HG02571 (cell line): ENCODE results near the gene INSC.
"Not testable (repeated sequence)": the region's sequence is repeated elsewhere in the genome, so short reads cannot be mapped to it uniquely, and the experiment has no call there.

Source experiments
- ATAC-seq: cut with Tn5 transposase; IDR thresholded peaks from one replicate; pipeline ENCODE4 v1.9.1; 2021; ENCODE audit warnings: mild to moderate bottlenecking, moderate library complexity; ENCODE audit not compliant: unreplicated experiment

Gene INSC, protein sequence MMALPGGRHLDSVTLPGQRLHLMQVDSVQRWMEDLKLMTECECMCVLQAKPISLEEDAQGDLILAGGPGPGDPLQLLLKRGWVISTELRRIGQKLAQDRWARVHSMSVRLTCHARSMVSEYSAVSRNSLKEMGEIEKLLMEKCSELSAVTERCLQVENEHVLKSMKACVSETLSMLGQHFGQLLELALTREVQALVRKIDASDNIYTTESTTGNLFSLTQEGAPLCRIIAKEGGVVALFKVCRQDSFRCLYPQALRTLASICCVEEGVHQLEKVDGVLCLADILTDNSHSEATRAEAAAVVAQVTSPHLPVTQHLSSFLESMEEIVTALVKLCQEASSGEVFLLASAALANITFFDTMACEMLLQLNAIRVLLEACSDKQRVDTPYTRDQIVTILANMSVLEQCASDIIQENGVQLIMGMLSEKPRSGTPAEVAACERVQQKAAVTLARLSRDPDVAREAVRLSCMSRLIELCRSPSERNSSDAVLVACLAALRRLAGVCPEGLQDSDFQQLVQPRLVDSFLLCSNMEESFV

DNA sequence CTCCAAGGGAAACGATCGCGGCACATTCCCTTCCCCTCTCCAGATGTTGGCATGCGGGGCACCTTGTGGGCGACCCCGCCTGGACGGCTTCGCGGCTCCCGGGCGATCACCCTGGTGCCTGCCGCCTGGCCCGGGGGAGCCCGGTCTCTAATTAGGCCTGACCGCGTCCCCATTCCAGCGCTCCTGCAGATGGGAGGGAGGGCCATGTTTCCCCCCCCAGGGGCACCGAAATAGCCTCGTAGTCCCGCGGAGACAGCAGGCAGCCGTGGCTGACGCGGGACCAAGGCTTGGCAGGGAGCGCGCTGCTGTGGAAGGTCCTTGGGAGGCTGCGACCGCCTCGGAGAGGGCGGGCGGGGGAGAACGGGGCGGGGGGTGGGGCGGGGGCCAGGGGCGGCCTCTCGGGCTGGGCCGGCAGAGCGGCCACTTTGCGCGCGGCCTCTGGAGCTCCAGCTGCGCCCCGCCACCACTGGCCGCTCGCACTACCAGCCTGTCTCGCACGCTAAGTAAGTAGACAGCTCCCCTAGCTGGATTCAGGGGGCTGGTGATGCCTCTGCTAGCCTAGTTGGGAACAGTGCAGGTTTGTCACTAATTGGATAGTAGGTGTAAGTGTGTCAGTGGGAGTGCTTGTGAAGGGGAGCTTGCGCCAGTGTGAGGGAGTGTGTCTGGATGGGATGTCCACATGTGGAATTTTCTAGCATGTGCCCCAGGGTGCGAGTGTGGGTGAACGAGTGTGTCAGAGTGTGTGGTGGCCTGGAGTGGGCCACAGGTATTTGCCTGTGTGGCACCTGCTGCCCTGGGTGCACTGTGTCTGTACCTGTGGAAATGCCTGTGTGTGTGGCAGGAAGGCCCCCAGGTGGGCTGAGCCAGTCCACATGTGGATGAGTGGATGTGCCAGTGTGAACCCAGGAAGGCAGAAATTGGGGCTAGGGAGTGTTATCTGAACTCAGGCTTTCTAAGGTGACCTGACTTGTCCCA lies at the start of gene INSC:
INSC (plus strand) TSS at position 423 of the 975 bp plus-strand sequence. CDS start 34,252 bp downstream, outside the sequence.
- no peak for ATAC-seq

DNA sequence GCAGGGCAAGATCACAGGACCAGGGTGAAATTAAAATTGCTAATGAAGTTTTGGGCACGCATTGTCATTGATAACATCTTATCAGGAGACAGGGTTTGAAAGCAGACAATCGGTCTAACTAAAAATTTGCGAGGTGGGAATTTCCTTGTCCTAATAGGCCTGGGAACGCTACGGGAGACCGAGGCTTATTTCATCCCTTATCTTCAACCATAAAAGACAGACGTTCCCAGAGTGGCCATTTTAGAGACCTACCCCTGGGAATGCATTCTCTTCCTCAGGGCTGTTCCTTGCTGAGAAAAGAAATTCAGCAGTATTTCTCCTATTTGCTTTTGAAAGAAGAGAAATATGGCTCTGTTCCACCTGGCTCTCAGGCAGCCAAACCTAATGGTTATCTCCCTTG lies 45.0 kb upstream of the INSC start:
- not testable (repeated sequence) for ATAC-seq

DNA sequence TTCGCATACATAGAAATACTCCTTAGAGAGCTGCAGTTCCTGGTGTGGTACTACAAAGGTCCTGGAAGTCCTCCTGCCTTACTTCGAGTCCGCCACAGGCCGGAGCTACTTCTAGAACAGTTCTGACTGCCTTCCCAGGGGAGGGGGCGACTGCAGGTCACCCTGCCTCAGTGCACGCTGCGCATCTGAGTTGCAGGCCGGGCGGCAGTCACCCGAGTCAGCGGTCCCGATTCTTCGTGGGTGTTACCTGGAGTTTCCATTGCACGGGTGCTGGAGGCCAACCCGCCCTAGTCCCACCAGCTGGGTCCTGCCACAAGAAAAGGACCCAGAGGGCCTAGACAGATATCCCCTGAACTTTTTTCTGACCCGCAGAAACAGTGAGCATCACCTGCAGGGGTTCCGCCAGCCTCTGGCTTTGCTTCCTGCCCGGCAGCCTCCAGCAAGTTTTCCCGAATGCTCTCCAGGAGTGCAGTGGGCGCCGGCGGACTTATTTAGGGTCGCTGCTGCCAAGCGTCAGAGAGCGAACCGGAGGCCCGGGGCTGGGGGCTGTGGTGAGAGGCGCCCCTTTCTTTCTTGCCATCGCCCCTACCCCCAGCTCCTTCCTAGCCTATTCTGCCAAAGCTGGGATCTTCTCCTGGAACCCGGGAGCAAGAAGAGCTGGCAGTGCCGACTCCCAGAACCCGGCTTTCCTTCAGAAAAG lies 43.0 kb upstream of the INSC start:
- no peak for ATAC-seq

DNA sequence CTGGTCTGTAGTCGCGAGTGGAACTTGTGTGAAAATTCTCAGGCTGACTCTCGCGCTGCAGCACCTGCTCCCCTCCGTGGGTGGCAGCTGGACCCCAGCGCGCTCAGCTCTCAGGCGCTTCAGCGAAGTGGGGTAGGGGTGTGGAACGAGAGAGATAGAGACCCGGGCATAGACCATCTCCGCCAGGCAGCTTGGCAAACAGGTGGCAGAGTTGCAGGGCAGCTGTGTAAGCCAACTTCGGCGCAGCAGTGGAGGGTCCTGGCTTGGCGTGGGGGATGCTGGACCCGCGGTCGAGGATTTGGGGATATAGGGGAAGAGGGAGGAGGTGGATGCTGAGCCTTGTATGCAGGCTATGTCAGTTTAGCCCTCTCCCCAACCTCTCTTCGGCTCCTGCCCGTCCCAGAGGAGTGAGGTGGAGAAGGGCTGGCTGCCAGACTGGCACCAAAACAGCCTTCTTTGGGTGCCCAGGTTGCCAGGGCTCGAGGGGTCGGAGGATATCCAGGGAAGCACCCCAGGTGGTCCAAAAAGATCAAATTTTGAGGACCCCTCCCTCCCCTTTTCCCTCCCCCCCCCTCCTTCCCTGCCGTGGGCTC lies 42.1 kb upstream of the INSC start:
- ATAC-seq, result no peak

DNA sequence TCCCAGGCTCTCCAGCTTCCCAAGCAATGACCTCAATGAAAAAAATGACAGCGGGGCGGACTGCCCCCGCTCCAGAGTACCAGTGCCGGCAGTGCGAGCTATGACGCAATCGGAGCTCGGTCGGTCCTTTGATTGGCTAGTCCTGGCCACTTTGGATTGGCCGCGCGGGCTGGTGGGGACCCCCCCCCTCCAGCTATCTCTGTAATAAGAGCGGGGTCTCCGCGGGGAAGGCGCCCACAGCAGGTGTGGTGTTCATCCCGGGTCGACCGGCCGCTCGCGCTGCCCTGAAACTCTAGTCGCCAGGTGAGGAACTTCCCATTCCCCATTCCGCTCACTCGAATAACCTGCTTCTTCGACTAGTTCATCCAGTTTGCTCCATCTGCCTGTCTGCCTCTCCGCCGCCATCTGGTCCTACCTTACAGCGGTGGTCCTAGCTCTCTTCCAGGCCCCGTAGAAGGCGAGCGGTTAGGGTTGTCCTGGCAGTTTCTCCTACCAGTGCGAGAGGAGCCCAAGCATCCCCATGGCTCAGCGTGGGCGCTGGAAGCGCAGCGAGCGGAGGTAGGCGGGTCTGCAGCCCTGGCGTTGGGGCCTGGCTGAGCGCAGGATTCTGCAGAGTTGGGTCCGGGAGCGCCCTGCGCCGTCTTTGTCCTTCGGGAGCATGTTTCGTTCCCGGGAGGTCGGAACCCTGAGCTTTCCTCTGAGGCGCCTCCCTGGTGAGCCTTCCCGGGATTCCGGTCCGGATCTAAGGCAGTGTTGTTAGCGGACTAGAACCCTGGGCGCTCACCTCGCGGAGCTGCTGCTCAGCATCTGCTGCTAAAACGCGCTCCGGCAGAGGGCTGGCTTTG lies 41.1 kb upstream of the INSC start, which contains the start of gene CALCB:
CALCB (plus strand) TSS at position 233 of the 845 bp plus-strand sequence. CDS start 1,126 bp downstream, outside the sequence.
- ATAC-seq, result no peak

DNA sequence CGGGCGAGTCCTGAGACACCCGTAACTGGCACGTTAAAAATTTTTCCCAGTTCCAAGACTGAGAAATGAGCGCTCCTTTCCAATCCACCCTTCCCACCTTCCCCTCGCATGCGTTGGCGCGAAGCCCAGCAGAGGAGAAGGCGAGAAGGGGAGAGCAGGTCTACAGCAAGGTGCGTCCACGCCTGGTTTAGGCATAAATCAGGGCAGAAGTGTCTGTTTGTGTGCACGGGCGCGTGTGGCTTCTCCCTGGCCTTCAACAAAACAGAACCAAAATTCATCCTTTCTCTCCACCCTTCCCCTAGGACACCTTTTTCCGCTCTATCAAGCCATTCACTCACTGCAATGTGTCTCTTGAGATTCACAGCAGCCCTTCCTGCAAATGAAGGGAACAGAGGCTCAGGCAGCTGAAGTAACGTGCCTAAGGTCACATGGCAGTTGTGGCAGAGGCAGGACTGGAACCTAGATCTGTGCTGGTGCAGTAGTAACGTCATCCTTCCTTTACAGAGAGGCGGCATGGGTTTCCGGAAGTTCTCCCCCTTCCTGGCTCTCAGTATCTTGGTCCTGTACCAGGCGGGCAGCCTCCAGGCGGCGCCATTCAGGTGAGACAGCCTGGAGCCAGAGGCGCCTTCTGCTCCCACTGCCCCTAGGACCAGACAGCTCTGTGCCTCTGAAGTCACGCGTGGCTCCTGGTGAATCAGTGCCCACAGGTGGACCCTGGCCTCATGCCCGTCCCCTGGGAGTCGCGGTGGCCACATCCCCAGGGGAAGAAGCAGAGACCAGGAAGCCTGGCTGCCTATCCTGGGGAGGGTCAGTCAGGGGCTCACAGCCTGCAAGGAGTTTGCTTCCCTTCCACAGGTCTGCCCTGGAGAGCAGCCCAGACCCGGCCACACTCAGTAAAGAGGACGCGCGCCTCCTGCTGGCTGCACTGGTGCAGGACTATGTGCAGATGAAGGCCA lies 40.2 kb upstream of the INSC start:
- peak; percentile 96 for ATAC-seq

DNA sequence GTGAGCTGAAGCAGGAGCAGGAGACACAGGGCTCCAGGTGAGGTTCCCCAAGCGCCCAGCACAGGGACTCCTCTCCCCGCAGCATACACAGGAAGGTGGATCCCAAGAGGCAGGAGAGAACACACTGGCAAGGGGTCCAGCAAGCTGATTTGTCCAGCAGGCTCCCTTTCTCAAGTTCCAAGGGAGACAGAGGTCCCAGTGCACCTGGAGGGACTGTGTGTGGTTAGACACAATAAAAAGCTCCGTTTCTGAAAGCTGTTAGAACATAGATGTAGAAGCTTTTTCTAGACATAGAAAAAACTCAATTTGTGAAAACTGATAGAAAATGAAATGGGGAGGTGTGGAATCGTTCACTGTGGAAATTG lies 39.6 kb upstream of the INSC start:
- no peak for ATAC-seq

DNA sequence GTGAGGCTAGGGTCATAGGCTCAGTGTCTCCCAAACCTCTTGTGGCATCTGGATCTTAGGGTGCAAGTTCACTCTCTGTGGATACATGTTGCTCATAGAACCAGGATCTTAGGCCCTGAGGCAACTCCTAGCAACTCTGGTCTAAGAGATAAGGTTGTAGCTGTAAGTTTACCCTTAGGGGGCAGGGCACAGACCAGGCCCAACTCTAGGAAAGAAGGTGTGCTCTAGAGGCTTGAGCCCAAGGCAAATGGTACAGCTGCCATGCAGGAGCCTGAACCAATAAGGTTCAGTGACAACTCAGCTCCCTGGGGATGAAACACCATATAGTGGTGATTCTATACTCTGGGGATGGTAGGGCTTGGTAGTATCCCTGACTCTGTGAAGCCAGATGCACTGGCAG lies 23.5 kb upstream of the INSC start:
- ATAC-seq, result no peak

DNA sequence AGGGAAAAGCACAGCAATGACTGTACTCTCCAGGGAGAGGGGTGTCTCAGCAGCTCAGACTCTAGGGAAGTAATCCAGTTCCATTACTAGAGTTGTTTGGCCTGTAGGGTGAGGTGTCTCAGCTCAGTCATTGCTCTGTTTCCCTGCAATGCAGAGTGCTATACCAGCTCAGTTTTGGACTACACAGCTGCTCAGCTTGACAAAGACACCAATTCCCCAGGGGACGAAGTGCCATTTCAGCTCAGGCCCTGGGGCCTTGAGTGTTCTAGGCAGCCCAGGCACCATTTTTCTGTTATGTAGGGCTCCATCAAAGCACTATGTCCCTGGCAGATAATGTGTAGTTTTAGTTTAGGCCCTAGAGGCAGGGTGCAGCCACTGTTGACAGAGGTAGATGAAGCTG lies 23.1 kb upstream of the INSC start:
- ATAC-seq, result no peak

DNA sequence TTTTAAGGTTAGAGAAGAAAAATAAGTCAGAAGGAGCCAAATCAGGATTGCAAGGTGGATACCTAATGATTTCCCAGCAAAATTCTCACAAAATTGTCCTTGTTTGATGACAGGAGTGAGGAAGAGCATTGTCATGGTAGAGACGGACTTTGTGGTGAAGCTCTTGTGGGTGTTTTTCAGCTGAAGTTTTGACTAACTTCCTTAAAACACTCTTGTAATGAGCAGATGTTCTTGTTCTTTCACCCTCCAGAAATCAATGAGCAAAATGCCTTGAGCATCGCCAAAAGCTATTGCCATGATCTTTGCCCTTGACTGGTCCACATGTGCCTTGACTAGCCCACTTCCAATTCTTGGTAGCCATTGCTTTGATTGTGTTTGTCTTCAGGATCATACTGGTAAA lies 21.3 kb upstream of the INSC start:
- ATAC-seq, result no peak

DNA sequence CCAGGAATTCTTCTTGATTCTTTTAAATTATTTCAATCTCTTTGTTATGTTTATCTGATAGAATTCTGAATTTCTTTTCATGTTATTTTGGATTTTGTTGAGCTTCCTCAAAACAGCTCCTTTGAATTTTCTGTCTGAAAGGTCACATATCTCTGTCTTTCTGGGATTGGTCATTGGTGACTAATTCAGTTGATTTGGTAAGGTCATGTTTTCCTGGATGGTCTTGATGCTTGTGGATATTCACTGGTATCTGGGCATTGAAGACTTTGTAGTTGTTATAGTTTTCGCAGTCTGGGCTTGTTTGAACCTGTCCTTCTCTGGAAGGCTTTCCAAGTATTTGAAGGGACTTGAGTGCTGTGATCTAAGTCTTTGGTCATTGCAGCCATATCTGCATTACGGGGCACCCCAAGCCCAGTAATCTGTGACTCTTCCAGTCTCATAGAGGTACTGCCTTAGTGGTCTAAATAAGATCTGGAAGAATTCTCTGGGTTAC lies 18.9 kb upstream of the INSC start:
- ATAC-seq, result no peak

DNA sequence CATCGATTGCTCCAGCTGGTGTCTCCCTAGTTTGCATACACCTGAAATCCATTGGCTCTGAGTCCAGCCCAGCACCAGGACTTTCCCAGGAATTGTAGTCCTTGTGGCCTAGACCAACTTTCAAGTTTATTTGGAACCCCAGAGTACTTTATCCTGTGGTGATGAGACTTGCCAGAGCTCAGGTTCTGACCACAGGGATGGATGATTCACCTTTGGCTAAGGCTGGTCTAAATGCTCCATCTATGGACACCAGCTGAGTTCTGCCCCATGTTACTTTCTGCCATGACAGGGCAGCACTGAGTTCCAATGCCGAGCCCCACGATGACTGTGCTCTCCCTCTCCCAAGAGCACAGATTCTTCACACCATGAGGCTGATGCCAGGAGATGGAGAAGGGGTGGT lies 17.3 kb upstream of the INSC start:
- ATAC-seq, result no peak

DNA sequence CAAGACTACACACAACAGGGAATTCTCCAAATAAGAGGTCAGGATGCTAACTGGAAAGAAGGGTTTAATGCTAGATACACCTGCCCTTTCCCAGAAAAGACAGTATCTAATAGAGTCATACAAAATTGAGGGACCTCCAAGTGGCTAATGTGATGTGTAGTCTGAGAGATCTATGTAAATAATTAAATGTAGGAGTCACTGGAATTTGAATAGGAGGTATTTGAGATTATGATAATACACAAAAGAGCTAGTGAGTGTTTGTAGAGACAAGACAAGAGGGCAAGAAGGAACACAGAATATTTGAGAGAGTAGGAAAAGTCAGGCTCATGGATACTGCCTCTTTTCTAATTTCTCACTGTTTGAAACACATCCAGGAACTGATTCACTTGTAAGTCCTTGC lies 15.5 kb upstream of the INSC start:
- no peak for ATAC-seq

DNA sequence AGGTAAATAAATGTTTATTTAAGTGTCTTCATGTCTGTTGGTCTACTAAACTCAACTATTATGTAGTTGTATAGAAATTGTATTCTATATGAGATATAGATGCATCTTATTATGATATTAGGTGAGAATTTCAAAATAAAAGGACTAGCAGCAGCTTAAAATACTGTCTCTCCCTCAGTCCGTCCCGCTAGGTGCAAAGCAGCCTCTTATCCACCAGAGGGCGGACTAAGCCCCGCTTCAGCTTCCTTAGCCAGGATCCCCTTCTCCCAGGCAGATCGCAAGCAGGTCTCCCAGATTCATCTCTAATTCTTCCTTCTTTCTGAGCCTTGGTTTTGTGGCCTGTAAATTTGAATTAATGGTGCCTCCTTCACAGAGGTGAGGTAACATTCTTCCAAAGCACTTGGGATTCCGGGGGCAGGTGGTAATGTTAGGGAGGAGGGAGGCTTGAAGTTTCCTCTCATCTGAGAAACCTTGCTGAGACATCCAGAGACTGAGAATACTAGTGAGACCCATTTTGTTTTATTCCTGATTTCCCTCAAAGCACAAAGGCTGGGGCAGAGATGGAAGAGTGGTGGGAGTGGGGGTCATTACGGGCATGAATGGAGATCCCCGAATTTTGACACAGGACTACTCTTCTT lies 13.5 kb upstream of the INSC start:
- ATAC-seq, result peak; percentile 84

DNA sequence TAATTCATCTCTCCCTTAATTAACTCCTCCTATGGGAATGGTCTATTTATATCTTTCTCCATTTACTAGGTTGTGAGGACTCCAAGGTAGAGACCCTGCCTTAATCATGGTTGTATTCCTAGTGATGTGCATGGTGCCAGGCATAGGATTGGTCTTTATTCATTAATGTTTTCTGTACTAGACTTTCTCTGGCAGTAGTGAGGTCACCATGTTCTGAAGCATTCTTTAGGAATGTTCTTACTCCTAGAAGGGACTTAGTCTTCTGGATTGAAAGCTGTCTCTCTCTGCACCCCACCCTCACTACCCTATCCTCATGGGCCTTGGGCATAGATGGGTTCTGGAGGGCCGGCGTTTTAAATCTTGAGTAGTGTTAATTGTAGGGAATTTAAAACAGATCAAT lies 10.6 kb upstream of the INSC start:
- ATAC-seq, result no peak

DNA sequence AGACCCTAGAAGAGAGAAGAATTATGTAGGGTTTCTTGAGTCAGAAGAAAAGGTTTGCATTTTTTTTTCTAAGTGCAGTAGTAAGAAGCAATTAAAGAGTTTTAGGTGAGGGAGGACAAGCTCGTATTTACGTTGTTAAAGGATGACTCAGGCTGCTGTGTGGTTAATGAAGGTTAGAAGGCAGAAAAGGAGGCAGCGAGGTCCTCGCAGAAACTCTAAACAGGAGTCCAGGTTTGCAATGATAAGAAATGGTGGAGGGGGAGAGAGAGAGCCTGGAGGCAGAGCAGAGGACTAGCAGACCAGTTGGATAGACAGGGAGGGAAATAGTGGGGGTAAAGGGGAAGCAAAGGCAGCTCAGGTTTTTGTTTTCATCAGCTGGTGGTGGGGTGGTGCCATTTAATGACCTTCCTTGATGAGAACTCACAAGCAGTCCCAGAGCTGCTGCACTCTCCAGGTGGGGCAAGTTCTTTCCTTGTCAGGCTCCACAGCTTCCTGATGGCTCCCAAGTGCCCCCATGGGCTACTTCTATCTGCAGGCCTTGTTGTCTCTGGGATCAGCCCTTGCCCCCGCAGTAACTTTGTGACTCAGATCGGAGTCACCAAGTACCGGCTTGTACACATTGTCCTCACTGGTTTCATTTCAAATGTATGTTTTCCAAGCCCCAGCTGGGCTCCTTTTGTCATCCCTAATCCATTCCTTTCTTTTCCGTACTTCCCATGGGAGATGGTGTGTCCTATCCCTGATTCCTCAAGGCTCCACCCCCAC lies 8.3 kb upstream of the INSC start:
- no peak for ATAC-seq
